PFSK-1 (cell line): ENCODE data around the gene UFL1.

Source experiments
- FOXP2 ChIP-seq: optimal IDR thresholded peaks from 2 replicates; pipeline ENCODE3; 2011; ENCODE audit warnings: borderline replicate concordance, control low read depth, inconsistent platforms; ENCODE audit not compliant: insufficient read depth; ENCODE audit errors: extremely low read length, extremely low read depth
- POLR2AphosphoS5 ChIP-seq: IDR thresholded peaks from 2 replicates; pipeline ENCODE4 v1.6.1; 2012; ENCODE audit warnings: low read depth, mild to moderate bottlenecking, control low read depth, low read length, moderate library complexity
- REST ChIP-seq, 2 experiments: IDR thresholded peaks; 2 replicates each; pipeline versions ENCODE4 v1.6.1 to v1.8.0; 2011 to 2012; ENCODE audit warnings: low read depth in 2 of 2, low read length in 2 of 2, control low read depth in 1 of 2, inconsistent platforms in 1 of 2, mild to moderate bottlenecking in 1 of 2, moderate library complexity in 1 of 2; ENCODE audit not compliant: insufficient read depth in 1 of 2
- SIN3A ChIP-seq: IDR thresholded peaks from 2 replicates; pipeline ENCODE4 v1.6.1; 2012; ENCODE audit warnings: mild to moderate bottlenecking, low read length, moderate library complexity, borderline replicate concordance; ENCODE audit not compliant: insufficient read depth
- TAF1 ChIP-seq: IDR thresholded peaks from 2 replicates; pipeline ENCODE4 v1.6.1; 2012; ENCODE audit warnings: low read length, control low read depth, borderline replicate concordance; ENCODE audit not compliant: insufficient read depth

UFL1 gene

GRCh38 chr6:96505363-96505762 is 16.2 kb upstream of the UFL1 start:
- TF ChIP-seq SIN3A, result no peak
- TF ChIP-seq REST (IDR thresholded peaks at IDR 0.05; ENCODE audit: insufficient read depth in 1 of 2, low read depth in 2 of 2, low read length in 2 of 2), result no peak
- TF ChIP-seq TAF1, result no peak
- no peak for TF ChIP-seq POLR2AphosphoS5
- no peak for TF ChIP-seq FOXP2

GRCh38 chr6:96509281-96509680 is 12.3 kb upstream of the UFL1 start:
- no peak for TF ChIP-seq POLR2AphosphoS5
- no peak for TF ChIP-seq FOXP2
- TF ChIP-seq SIN3A, result no peak
- TF ChIP-seq REST (IDR thresholded peaks at IDR 0.05; ENCODE audit: insufficient read depth in 1 of 2, low read depth in 2 of 2, low read length in 2 of 2), result no peak
- no peak for TF ChIP-seq TAF1

DNA sequence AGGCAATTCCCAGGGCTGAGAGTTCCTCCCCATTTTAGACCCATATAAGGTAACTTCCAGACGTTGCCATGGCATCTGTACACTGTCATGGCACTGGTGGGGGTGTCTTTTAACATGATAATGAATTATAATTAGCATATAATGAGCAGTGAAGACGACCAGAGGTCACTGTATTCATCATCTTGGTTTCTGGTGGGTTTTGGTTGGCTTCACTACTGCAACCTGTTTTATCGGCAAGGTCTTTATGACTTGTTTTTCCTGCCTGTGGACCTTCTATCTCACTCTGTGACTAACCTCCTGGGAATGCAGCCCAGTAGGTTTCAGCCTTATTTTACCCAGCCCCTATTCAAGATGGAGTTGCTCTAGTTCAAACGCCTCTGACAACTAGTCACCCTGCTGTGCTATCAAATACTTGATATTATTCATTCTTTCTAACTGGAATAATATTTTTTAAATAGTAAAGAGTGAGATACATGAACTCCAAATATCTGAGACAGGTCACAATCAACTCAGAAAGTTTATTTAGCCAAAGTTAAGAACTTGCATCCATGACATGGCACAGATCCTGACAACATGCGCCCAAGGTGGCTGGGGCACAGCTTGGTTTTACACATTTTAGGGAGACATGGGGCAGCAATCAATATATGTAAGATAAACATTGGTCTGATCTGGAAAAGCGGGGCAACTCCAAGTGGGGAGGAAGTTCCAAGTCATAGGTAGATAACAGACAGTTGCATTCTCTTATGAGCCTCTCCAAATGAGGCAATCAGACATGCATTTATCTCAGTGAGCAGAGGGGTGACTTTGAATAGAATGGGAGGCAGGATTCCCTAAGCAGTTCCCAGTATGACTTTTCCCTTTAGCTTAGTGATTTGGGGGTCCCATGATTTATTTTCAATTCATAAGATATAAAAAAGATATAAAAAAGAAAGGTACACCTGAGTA is 1.2 kb upstream of the UFL1 start:
- TF ChIP-seq SIN3A, result no peak
- TF ChIP-seq REST (IDR thresholded peaks at IDR 0.05; ENCODE audit: insufficient read depth in 1 of 2, low read depth in 2 of 2, low read length in 2 of 2), result no peak
- TF ChIP-seq FOXP2, result no peak

- TF ChIP-seq FOXP2, result no peak
- TF ChIP-seq SIN3A, result no peak
- no peak for TF ChIP-seq POLR2AphosphoS5
- no peak for TF ChIP-seq REST (IDR thresholded peaks at IDR 0.05; ENCODE audit: insufficient read depth in 1 of 2, low read depth in 2 of 2, low read length in 2 of 2)
- no peak for TF ChIP-seq TAF1
Measured at GRCh38 chr6:96521306-96521643, 331 bp upstream of the UFL1 start.

DNA sequence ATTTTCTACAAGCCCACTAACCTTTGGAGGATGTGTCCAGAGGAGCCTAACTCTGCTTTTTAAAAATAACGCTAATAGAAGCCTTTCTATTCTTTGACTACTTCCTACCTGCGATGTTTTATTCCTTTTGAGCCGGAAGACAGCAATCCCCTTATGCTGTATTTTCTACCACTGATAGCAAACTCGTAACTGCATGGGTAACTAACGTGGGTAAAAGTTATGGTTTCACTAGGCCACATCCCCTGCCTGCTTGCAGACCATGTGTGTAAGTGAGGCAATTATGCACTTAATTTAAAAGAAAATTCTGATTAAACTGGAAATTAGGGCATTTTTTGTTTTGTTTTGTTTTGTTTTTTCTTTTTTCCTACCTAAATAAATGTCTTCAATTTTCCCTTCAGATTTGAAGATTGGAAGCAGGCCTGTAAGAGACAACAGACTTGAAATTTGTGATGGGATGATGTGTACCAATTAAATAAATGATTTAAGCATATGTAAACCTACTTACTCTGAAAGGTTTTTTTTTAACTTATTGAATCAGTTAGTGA is 931 bp downstream of the UFL1 start:
- TF ChIP-seq POLR2AphosphoS5 (no peak), REST (IDR thresholded peaks at IDR 0.05; ENCODE audit: insufficient read depth in 1 of 2, low read depth in 2 of 2, low read length in 2 of 2) (no peak), TAF1 (no peak)
